Activated CD4-positive, alpha-beta T cell treated with anti-CD3 and anti-CD28 coated beads for 4 hours (primary cell): ENCODE results near the gene PRR4.

ENCODE experiments used
- DNase-seq, 2 donors: peaks; one replicate each; pipeline ENCODE4 v3.0.0-alpha.2; 2020

The PRR4 gene, protein sequence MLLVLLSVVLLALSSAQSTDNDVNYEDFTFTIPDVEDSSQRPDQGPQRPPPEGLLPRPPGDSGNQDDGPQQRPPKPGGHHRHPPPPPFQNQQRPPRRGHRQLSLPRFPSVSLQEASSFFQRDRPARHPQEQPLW

GRCh38 chr12:10849425-10849878, at the start of gene PRR4:
Gene PRR4 (minus strand): TSS chr12:10849475. CDS start chr12:10849437, 38 bp downstream.
- DNase-seq, result no peak

GRCh38 chr12:10896854-10897253, 47.6 kb upstream of the PRR4 start:
- DNase-seq, result no peak

- DNase-seq, result no peak
Observed at GRCh38 chr12:10891937-10892336, 42.7 kb upstream of the PRR4 start.

DNA sequence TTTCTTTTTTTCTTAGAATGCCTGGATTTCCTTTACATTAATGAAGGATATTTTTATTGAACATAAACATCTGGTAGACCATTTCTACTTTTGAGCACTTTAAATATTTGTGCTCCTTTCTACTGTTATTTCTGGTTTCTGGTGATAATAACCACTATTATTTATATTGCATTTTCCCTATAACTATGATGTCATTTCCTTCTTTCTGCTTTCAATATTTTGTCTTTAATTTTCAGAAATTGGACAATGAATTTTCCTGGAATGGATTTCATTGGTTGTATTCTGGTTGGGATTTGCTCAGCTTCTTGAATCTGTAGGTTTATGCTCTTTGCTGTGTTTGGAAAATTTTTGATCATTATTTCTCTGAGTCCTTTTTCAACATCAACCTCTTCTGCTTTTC, 40.0 kb upstream of the PRR4 start:
- DNase-seq, result no peak

- no peak for DNase-seq
Observed at GRCh38 chr12:10884086-10884725, 34.9 kb upstream of the PRR4 start, which contains the start of gene PRH1. Gene PRH1 (minus strand): TSS chr12:10884255. CDS start chr12:10884217, 38 bp downstream.

- no peak for DNase-seq
Observed at GRCh38 chr12:10873378-10873777, 24.1 kb upstream of the PRR4 start.

GRCh38 chr12:10867381-10867780, 18.1 kb upstream of the PRR4 start:
- no peak for DNase-seq

GRCh38 chr12:10863512-10864218, 14.4 kb upstream of the PRR4 start:
- DNase-seq, result no peak

GRCh38 chr12:10861366-10861765, 12.1 kb upstream of the PRR4 start:
- DNase-seq, result no peak

DNA sequence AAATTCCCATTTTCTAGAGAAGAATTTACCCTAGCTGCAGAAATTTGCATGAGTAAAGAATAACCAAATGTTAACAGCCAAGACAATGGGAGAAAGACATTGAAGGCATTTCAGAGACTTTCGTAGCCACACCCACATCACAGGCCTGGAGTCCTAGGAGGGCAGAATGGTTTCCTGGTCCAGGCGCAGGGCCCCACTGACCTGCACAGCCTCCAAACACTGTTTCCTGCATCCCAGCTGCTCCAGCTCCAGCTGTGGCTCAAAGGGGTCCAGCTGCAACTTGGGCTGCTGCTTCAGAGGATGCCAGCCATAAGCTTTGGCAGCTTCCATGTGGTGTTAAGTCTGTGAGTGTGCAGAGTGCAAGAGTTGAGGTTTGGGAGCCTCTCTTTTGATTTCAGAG, 6.5 kb upstream of the PRR4 start:
- no peak for DNase-seq

DNA sequence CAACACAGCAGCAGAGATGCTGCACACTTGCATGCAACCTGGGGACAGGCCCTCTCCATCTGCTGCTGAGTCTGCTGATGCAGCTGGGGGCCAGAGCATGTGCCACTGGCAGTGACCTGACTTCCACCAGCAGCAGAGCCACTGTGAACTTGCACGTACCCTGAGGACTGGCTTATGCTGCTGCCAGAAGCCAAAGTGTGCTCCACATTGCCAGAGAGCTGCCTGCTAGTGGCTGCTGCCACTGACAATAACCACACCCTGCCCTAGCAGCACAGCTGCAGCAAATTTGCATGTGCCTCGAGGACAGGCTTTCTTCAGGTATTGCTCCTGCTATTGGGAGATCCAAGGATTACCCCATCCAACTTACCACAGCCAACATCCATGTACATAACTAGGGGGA, 4.5 kb upstream of the PRR4 start:
- DNase-seq, result no peak

GRCh38 chr12:10851243-10851858, 2.1 kb upstream of the PRR4 start:
- no peak for DNase-seq

DNA sequence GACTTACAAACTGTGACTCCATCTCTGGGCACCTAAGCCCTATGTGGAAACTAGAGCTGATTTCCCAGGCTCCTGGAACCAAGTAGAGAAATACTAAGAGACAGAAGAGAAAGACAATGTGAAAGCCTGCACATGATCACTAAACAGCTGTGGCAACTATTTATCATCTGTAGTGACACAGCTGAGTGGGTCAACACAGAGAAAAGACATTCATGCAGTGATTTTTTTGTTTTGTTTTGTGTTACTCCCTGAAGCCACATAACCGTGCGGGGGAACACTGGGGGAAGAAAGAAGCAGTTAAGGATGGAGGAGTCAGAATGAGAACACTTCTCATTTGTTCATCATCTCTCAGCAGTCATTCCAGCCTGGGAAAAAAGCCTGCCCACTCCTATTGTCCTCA, 1.5 kb downstream of the PRR4 start:
- no peak for DNase-seq

DNA sequence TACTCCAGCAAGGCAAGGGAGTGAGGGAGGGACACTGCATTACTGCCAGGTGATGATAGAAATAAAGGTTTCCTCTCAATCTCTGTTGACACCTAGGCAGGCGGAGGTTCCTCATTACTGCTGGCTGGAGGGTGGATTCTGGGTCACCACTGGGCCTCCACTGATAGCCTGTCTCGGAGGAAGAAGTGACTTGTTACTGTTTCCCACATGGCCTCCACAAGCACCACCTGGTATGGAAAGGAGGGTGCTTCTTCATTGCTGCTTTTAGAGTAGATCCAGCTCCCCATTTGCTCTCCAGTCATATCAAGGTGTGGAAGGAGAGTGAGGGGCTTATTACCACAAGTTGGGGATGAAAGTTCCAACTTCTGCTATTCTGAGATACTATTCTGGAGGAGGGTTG, 6.4 kb downstream of the PRR4 start:
- no peak for DNase-seq

DNA sequence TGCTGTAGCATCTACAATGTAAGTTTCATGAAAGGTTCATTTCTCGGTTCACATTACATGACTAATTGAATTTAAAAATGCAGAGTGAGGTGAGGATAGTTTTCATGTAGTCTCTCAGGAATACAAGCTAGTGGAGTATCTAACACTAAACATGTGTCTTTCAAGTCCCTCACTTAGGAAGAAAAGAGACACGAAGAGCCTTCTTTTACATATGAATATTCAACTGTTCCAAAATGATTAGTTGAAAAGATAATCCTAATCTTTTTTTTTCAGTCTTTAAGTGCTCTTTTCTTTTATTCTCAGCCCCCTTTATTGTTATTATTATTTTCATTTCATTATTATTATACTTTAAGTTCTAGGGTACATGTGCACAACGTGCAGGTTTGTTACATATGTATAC, 10.8 kb downstream of the PRR4 start:
- DNase-seq, result no peak

- DNase-seq, result no peak
Observed at GRCh38 chr12:10829994-10830393, 19.3 kb downstream of the PRR4 start.

DNA sequence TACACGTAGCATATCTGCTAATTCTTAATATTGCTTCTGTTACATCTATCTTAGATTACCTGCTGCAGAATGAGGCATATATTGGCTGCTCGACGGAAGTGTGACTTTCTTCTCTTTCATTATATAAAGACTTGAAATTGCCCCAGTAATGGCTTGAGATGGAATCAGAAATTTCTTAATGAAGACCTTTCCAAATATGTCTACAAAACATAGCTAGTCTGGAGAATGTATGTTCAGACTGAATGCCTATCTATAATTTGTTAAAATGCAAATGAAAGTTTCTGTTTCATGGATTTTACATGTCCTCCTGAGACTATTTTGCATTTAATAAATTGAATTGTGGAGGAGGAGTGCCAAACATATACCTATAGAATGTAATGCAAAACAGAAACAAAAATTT, 23.0 kb downstream of the PRR4 start, which contains the start of gene TAS2R10:
Gene TAS2R10 (minus strand): TSS at position 101 of the 400 bp plus-strand sequence. CDS start 89 bp downstream, at position 12.
- no peak for DNase-seq

DNA sequence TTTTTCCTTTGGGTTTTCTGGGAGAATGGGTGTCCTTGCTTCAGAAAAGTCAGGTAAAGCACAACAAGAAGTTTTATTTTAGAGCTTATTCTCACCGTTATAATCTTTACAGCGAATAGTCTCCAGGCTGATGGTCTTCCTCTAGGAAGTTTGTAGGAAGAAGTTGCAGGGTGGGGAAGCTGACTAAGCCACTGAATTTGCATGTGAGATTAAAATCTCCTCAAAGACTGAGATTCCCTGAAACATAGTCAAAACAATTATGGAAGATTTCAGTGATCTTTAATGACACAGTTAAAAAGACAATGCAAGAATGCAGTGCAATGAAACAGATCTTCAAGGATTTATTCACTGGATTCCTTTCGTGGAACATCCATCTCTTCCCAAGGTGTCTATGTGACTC, 24.3 kb downstream of the PRR4 start:
- no peak for DNase-seq

DNA sequence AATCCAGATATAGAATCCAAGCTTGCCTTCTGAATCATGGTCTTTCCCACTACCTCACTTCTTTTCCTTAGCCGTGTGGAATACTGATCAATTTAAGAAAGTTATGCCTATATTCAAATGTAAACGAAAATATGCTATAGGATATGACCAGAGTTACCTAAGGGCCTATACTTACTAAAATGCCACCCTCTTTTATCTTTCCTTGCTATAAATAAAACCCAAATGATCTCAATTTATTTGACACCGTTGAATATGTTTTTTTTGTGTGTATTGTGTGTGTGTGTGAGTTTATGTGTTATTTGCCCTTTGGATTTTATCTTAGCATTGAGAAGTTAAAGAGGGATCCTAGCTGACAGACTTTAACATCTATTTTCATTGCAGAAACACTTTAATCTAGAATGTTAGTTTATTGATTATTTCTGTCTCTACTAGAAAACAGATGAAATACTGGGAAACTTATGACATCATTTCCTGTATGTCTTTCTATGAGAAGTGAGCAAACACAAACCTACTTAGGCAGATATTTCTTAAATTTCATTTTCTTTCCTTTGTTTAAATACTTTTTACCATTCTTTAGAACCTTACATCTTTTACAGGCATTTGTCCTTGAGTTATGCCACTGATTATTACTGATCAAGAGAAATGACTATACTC, 37.3 kb downstream of the PRR4 start:
- DNase-seq, result no peak

GRCh38 chr12:10810068-10810467, 39.2 kb downstream of the PRR4 start, which contains the start of gene TAS2R9:
Gene TAS2R9 (minus strand): TSS chr12:10810168. CDS start chr12:10810075, 93 bp downstream.
- DNase-seq, result no peak

GRCh38 chr12:10807186-10807585, 42.1 kb downstream of the PRR4 start, which contains the start of gene TAS2R8:
Gene TAS2R8 (minus strand): TSS chr12:10807286. CDS start chr12:10806980, 306 bp downstream.
- DNase-seq, result no peak

DNA sequence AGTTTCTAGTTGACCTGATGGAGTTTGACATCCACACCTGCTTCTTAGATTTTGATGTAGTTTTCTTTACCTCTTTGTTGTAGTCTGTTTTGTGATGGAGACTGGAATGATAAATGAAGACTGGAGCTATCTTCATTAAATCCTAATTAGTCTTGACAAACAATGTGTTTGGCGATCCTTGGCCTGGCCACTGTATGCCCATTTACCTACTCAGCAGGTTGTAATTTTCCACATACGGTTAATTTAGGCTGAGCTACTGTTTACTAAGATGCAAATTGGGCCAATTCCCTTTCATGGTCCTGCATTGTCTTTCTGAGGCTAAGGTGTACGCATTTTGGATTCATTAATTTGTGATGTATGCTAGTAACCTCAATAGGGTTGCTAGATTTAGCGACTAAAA, 46.7 kb downstream of the PRR4 start, which contains the start of gene TAS2R7:
Gene TAS2R7 (minus strand): TSS at position 41 of the 400 bp plus-strand sequence. CDS start 57 bp downstream, outside the sequence.
- no peak for DNase-seq

- no peak for DNase-seq
Observed at GRCh38 chr12:10801741-10802140, 47.5 kb downstream of the PRR4 start.
